IMR-90 (cell line): ENCODE results near the gene CCDC92. TPM values are rescaled to one million over a fixed set of nuclear protein-coding genes. Genes with fewer than 3 reads are reported as not detected.

ENCODE experiments used
- ATAC-seq: fragments of 200-7000 bp; cut with Tn5 transposase; 2 replicates; pipeline ENCODE4 v1.9.1; 2020; ENCODE audit warnings: low read depth, mild to moderate bottlenecking, moderate library complexity
- BruUV-seq: library from RNA; stranded (reverse); fragments of 400-500 nt; replicated peaks from 2 replicates; lab custom pipeline; 2021; lab: Mats Ljungman, UMichigan
- CTCF ChIA-PET: fragments of 300-600 bp; formaldehyde crosslinking; extraction: SDS; loops from one replicate; lab custom pipeline; 2021; ENCODE audit warnings: antibody characterized with exemption; lab: Yijun Ruan, JAX
- POLR2A ChIA-PET: fragments of 300-600 bp; sonication (Branson Sonifier 250); formaldehyde crosslinking; loops from one replicate; lab custom pipeline; 2022; ENCODE audit warnings: antibody characterized with exemption; ENCODE audit not compliant: unreplicated experiment; lab: Charles Lee
- DNase-seq: peaks from one replicate; pipeline ENCODE4 v3.0.0; 2013
- H2AFZ ChIP-seq: replicated peaks from 2 replicates; pipeline ENCODE3; 2013; ENCODE audit warnings: low read length, mild to moderate bottlenecking; ENCODE audit not compliant: poor library complexity
- H2AK5ac ChIP-seq: 2 replicates; pipeline ENCODE4 v1.6.1; 2013; ENCODE audit warnings: low read depth, low read length, inconsistent platforms
- H2AK9ac ChIP-seq: replicated peaks from 2 replicates; pipeline ENCODE3; 2013; ENCODE audit warnings: mild to moderate bottlenecking, low read depth, low read length, moderate library complexity; ENCODE audit not compliant: poor library complexity
- H2BK120ac ChIP-seq: 2 replicates; pipeline ENCODE4 v1.6.1; 2013; ENCODE audit warnings: low read depth, low read length, inconsistent platforms
- H2BK15ac ChIP-seq: 3 replicates; pipeline ENCODE4 v1.6.1; 2013; ENCODE audit warnings: low read depth, low read length, inconsistent platforms
- H2BK20ac ChIP-seq: 2 replicates; pipeline ENCODE4 v1.6.1; 2013; ENCODE audit warnings: low read depth, mild to moderate bottlenecking, inconsistent platforms, low read length, moderate library complexity
- H2BK5ac ChIP-seq: 2 replicates; pipeline ENCODE4 v1.6.1; 2013; ENCODE audit warnings: mild to moderate bottlenecking, low read depth, low read length, inconsistent platforms; ENCODE audit not compliant: poor library complexity, severe bottlenecking
- H3K14ac ChIP-seq: replicated peaks from 2 replicates; pipeline ENCODE4 v1.6.1; 2013; ENCODE audit warnings: low read depth, low read length, inconsistent platforms
- H3K18ac ChIP-seq: 2 replicates; pipeline ENCODE4 v1.6.1; 2013; ENCODE audit warnings: low read depth, low read length, control low read depth
- H3K23ac ChIP-seq: 2 replicates; pipeline ENCODE4 v1.6.1; 2013; ENCODE audit warnings: low read depth, low read length, inconsistent platforms
- H3K27ac ChIP-seq: 2 replicates; pipeline ENCODE4 v1.5.1; 2013; ENCODE audit warnings: mild to moderate bottlenecking, control low read depth, low read length; ENCODE audit not compliant: insufficient read depth
- H3K27me3 ChIP-seq: 2 replicates; pipeline ENCODE4 v1.6.1; 2013; ENCODE audit warnings: low read length; ENCODE audit not compliant: control insufficient read depth, insufficient read depth
- H3K36me3 ChIP-seq: 2 replicates; pipeline ENCODE4 v1.6.1; 2013; ENCODE audit warnings: low read length, mixed read lengths; ENCODE audit not compliant: control insufficient read depth, insufficient read depth
- H3K4ac ChIP-seq: 2 replicates; pipeline ENCODE4 v1.6.1; 2013; ENCODE audit warnings: low read depth, low read length, inconsistent platforms
- H3K4me1 ChIP-seq: 2 replicates; pipeline ENCODE4 v1.6.1; 2013; ENCODE audit warnings: low read length, mixed read lengths; ENCODE audit not compliant: control insufficient read depth, insufficient read depth
- H3K4me2 ChIP-seq: 2 replicates; pipeline ENCODE4 v1.6.1; 2013; ENCODE audit warnings: low read depth, mild to moderate bottlenecking, control low read depth, low read length, moderate library complexity
- H3K4me3 ChIP-seq: 2 replicates; pipeline ENCODE4 v1.5.1; 2013; ENCODE audit warnings: low read depth, mild to moderate bottlenecking, control low read depth, low read length, moderate library complexity; ENCODE audit not compliant: insufficient read depth
- H3K56ac ChIP-seq: 2 replicates; pipeline ENCODE4 v1.6.1; 2013; ENCODE audit warnings: low read length, inconsistent platforms; ENCODE audit not compliant: insufficient read depth; ENCODE audit errors: extremely low read depth
- H3K79me1 ChIP-seq, 2 experiments: 2 replicates each; pipeline ENCODE4 v1.6.1; 2013; ENCODE audit warnings: low read length in 2 of 2, inconsistent platforms in 1 of 2, low read depth in 1 of 2
- H3K9ac ChIP-seq: 2 replicates; pipeline ENCODE4 v1.6.1; 2013; ENCODE audit warnings: low read depth, low read length, control low read depth
- H3K9me1 ChIP-seq: 2 replicates; pipeline ENCODE4 v1.6.1; 2013; ENCODE audit warnings: low read length, inconsistent platforms; ENCODE audit not compliant: insufficient read depth
- H3K9me3 ChIP-seq: 2 replicates; pipeline ENCODE4 v1.6.1; 2013; ENCODE audit warnings: low read length; ENCODE audit not compliant: control insufficient read depth, insufficient read depth
- H4K20me1 ChIP-seq: 2 replicates; pipeline ENCODE4 v1.6.1; 2013; ENCODE audit warnings: low read length, inconsistent platforms; ENCODE audit not compliant: insufficient read depth
- H4K5ac ChIP-seq: 2 replicates; pipeline ENCODE4 v1.6.1; 2013; ENCODE audit warnings: mild to moderate bottlenecking, low read depth, low read length, control low read depth
- H4K8ac ChIP-seq, 2 experiments: 2 replicates each; pipeline ENCODE4 v1.6.1; 2013; ENCODE audit warnings: low read depth in 2 of 2, low read length in 2 of 2, control low read depth in 1 of 2, inconsistent platforms in 1 of 2
- H4K91ac ChIP-seq: 2 replicates; pipeline ENCODE4 v1.6.1; 2013; ENCODE audit warnings: low read depth, low read length, inconsistent platforms; ENCODE audit not compliant: insufficient read depth
- BHLHE40 ChIP-seq: fragments of 150-350 bp; IDR thresholded peaks from 2 replicates; pipeline ENCODE4 v1.6.1; 2016; ENCODE audit warnings: mild to moderate bottlenecking, low read depth, low read length
- CHD1 ChIP-seq: IDR thresholded peaks from 2 replicates; pipeline ENCODE4 v1.6.1; 2012; ENCODE audit warnings: low read depth, low read length, improper control_type of control experiment
- NFE2L2 ChIP-seq: fragments of 150-350 bp; IDR thresholded peaks from 2 replicates; pipeline ENCODE4 v1.6.1; 2016; ENCODE audit warnings: low read depth, mild to moderate bottlenecking, low read length
- RAD21 ChIP-seq: IDR thresholded peaks from 2 replicates; pipeline ENCODE4 v1.6.1; 2012; ENCODE audit warnings: low read length, improper control_type of control experiment
- WGBS, 2 experiments: methylation state at CpG; one replicate each; pipeline versions ENCODE4 v1.1.5 to v1.1.7; 2013; ENCODE audit warnings: missing lambda C conversion rate in 2 of 2; ENCODE audit not compliant: insufficient read length in 1 of 2; ENCODE audit errors: extremely low coverage in 2 of 2; 5-methylcytosine and 5-hydroxymethylcytosine counted together
- dilution Hi-C: fragments of 300-500 bp; cut with HindIII; formaldehyde crosslinking; loops from one replicate; pipeline ENCODE4 v1.14.3; 2018; ENCODE audit warnings: low sequenced_read_pairs; ENCODE audit not compliant: unreplicated experiment
- in situ Hi-C: fragments of 300-500 bp; cut with MboI; formaldehyde crosslinking; loops from 3 replicates; pipeline ENCODE4 v1.14.3; 2019; ENCODE audit warnings: low sequenced_read_pairs, inconsistent platforms, mixed read lengths
- intact Hi-C: fragments of 100-400 bp; cut with micrococcal nuclease; formaldehyde crosslinking; loops from 2 replicates; pipeline ENCODE4 v1.10.0; 2022
- polyA plus RNA-seq, 3 experiments: library from polyadenylated mRNA; depleted of rRNA; stranded (reverse); fragments of >200 nt; gene quantifications; 2 replicates each; pipeline ENCODE4 v1.2.3, GENCODE V29; 2012; ENCODE audit warnings: low replicate concordance in 1 of 3
- total RNA-seq: library from RNA; depleted of rRNA; stranded (reverse); fragments of >200 nt; gene quantifications from 2 replicates; pipeline ENCODE4 v1.2.3, GENCODE V29; 2012

The CCDC92 gene
- total and polyA plus RNA-seq, 2 of the 4 experiments (the other 2 are of a cell fraction) = 5.7 to 55.5 TPM

- POLR2A ChIA-PET = no interaction called here
- no TSS peak for BruUV-seq
- 92% methylated on average over 5 of the region's 8 CpGs; no CpG with 5 or more reads in 1 of the 2 experiments for WGBS, 2 experiments
These were observed 62.6 kb downstream of the CCDC92 start for GRCh38 chr12:123910057-123910456.

More at GRCh38 chr12:123910057-123910456, 62.6 kb downstream of the CCDC92 start:
- no peaks in the 10 kb centered on the region for H4K20me1 ChIP-seq
- dilution Hi-C loops = no loop called here
- no peak overlapping the region for H2AK9ac ChIP-seq
- no peak overlapping the region for H3K4ac ChIP-seq
- H2BK20ac ChIP-seq = no peak overlapping the region
- DNase-seq (no peak), ATAC-seq (no peak)
- in situ Hi-C loops = no loop called here
- H3K23ac ChIP-seq = no peak overlapping the region
- no peaks in the 10 kb centered on the region for H3K9me1 ChIP-seq
- intact Hi-C loops = no loop called here
- no peak overlapping the region for H4K8ac ChIP-seq
- TF ChIP-seq CHD1 = no peak
- no peak for TF ChIP-seq NFE2L2
- no peak for TF ChIP-seq RAD21
- TF ChIP-seq BHLHE40 = no peak
- H4K5ac ChIP-seq = no peak overlapping the region
- no peak overlapping the region for H3K14ac ChIP-seq
- no peaks in the 10 kb centered on the region for H3K9me3 ChIP-seq
- no peaks in the 10 kb centered on the region for H3K79me1 ChIP-seq
- H2AFZ ChIP-seq = no peak overlapping the region
- H3K4me2 ChIP-seq = no peak overlapping the region
- no peaks in the 10 kb centered on the region for H3K36me3 ChIP-seq
- no peak overlapping the region for H2AK5ac ChIP-seq
- no peak overlapping the region for H3K4me3 ChIP-seq
- H2BK15ac ChIP-seq = no peak overlapping the region
- CTCF ChIA-PET = interaction anchor here (0.7 kb wide), 1 partner anchor 59 kb away, joined by 3 read pairs; no protein-coding TSS in a partner anchor
- H3K27me3 ChIP-seq = peaks cover 4% of the 10 kb centered on the region
- H3K18ac ChIP-seq = no peak overlapping the region
- H3K4me1 ChIP-seq = peaks cover 7% of the 10 kb centered on the region
- no peak overlapping the region for H3K27ac ChIP-seq
- no peak overlapping the region for H3K56ac ChIP-seq
- no peak overlapping the region for H4K91ac ChIP-seq
- H3K9ac ChIP-seq = no peak overlapping the region
- H2BK5ac ChIP-seq = no peak overlapping the region
- H2BK120ac ChIP-seq = no peak overlapping the region
